Dendritic cell treated with granulocyte-macrophage colony-stimulating factor and Interleukin-4, amounts not matched to agents 40 ng/mL and 50 ng/mL, for 4 days (primary cell): ENCODE data around the gene CMTM7.
"Not testable (repeated sequence)": the region's sequence is repeated elsewhere in the genome, so short reads cannot be mapped to it uniquely, and the experiment has no call there.

Experiments used
- H3K27ac Mint-ChIP-seq: one replicate; pipeline ENCODE4 v1.8.0; 2022; ENCODE audit warnings: mild to moderate bottlenecking, mixed read lengths
- H3K27me3 Mint-ChIP-seq: one replicate; pipeline ENCODE4 v1.8.0; 2022; ENCODE audit warnings: mild to moderate bottlenecking, mixed read lengths
- H3K36me3 Mint-ChIP-seq: one replicate; pipeline ENCODE4 v1.8.0; 2022; ENCODE audit warnings: low read depth, mixed read lengths
- H3K4me1 Mint-ChIP-seq: one replicate; pipeline ENCODE4 v1.8.0; 2022; ENCODE audit warnings: low read depth, mixed read lengths
- H3K4me3 Mint-ChIP-seq: one replicate; pipeline ENCODE4 v1.8.0; 2022; ENCODE audit warnings: mild to moderate bottlenecking, moderate library complexity, mixed read lengths
- H3K9me3 Mint-ChIP-seq: one replicate; pipeline ENCODE4 v1.8.0; 2022; ENCODE audit warnings: mixed read lengths
- intact Hi-C: fragments of 100-400 bp; cut with micrococcal nuclease; formaldehyde crosslinking; loops from one replicate; pipeline ENCODE4 v1.15.0; 2022

Gene CMTM7

GRCh38 chr3:32428092-32429068 is 36.7 kb downstream of the CMTM7 start:
- Mint-ChIP-seq H3K27ac (peak overlapping the region; percentile 67), H3K4me1 (peaks cover 72% of the 10 kb centered on the region), H3K36me3 (peaks cover 22% of the 10 kb centered on the region), H3K27me3 (no peaks in the 10 kb centered on the region), H3K4me3 (no peak overlapping the region), H3K9me3 (no peaks in the 10 kb centered on the region)
- intact Hi-C loops, result no loop called here

- H3K27me3 Mint-ChIP-seq, result no peaks in the 10 kb centered on the region
- intact Hi-C loops, result no loop called here
- H3K9me3 Mint-ChIP-seq, result no peaks in the 10 kb centered on the region
- no peak overlapping the region for H3K27ac Mint-ChIP-seq
- peaks cover 62% of the 10 kb centered on the region for H3K4me1 Mint-ChIP-seq
- peaks cover 22% of the 10 kb centered on the region for H3K36me3 Mint-ChIP-seq
- H3K4me3 Mint-ChIP-seq, result no peak overlapping the region
These were observed 39.2 kb downstream of the CMTM7 start for GRCh38 chr3:32430900-32431299.

GRCh38 chr3:32431481-32431880 is 39.8 kb downstream of the CMTM7 start:
- H3K4me3 Mint-ChIP-seq, result no peak overlapping the region
- no peaks in the 10 kb centered on the region for H3K27me3 Mint-ChIP-seq
- intact Hi-C loops, result no loop called here
- H3K4me1 Mint-ChIP-seq, result peaks cover 67% of the 10 kb centered on the region
- peaks cover 22% of the 10 kb centered on the region for H3K36me3 Mint-ChIP-seq
- no peak overlapping the region for H3K27ac Mint-ChIP-seq
- H3K9me3 Mint-ChIP-seq, result no peaks in the 10 kb centered on the region

GRCh38 chr3:32432045-32432710 is 40.5 kb downstream of the CMTM7 start:
- no peak overlapping the region for H3K4me3 Mint-ChIP-seq
- H3K4me1 Mint-ChIP-seq, result peaks cover 72% of the 10 kb centered on the region
- H3K27ac Mint-ChIP-seq, result peak overlapping the region; percentile 80
- H3K27me3 Mint-ChIP-seq, result no peaks in the 10 kb centered on the region
- H3K9me3 Mint-ChIP-seq, result no peaks in the 10 kb centered on the region
- intact Hi-C loops, result no loop called here
- peaks cover 22% of the 10 kb centered on the region for H3K36me3 Mint-ChIP-seq

- no peaks in the 10 kb centered on the region for H3K27me3 Mint-ChIP-seq
- peaks cover 67% of the 10 kb centered on the region for H3K4me1 Mint-ChIP-seq
- intact Hi-C loops, result no loop called here
- peak overlapping the region; percentile 80 for H3K27ac Mint-ChIP-seq
- H3K36me3 Mint-ChIP-seq, result peaks cover 22% of the 10 kb centered on the region
- no peaks in the 10 kb centered on the region for H3K9me3 Mint-ChIP-seq
- H3K4me3 Mint-ChIP-seq, result peak overlapping the region; percentile 7
These were observed 41.3 kb downstream of the CMTM7 start for GRCh38 chr3:32432711-32433530.

- H3K27ac Mint-ChIP-seq, result no peak overlapping the region
- no peaks in the 10 kb centered on the region for H3K27me3 Mint-ChIP-seq
- H3K36me3 Mint-ChIP-seq, result peaks cover 17% of the 10 kb centered on the region
- peaks cover 67% of the 10 kb centered on the region for H3K4me1 Mint-ChIP-seq
- no peaks in the 10 kb centered on the region for H3K9me3 Mint-ChIP-seq
- intact Hi-C loops, result no loop called here
- no peak overlapping the region for H3K4me3 Mint-ChIP-seq
These were observed 42.6 kb downstream of the CMTM7 start for GRCh38 chr3:32434206-32434605.

- H3K4me1 Mint-ChIP-seq, result peaks cover 59% of the 10 kb centered on the region
- H3K4me3 Mint-ChIP-seq, result no peak overlapping the region
- H3K27ac Mint-ChIP-seq, result peak overlapping the region; percentile 18
- intact Hi-C loops, result no loop called here
- H3K36me3 Mint-ChIP-seq, result peaks cover 13% of the 10 kb centered on the region
- no peaks in the 10 kb centered on the region for H3K9me3 Mint-ChIP-seq
- no peaks in the 10 kb centered on the region for H3K27me3 Mint-ChIP-seq
These were observed 44.5 kb downstream of the CMTM7 start for GRCh38 chr3:32435911-32436815.

GRCh38 chr3:32436816-32437189 is 45.1 kb downstream of the CMTM7 start:
- H3K27me3 Mint-ChIP-seq, result no peaks in the 10 kb centered on the region
- no peaks in the 10 kb centered on the region for H3K9me3 Mint-ChIP-seq
- peak overlapping the region; percentile 18 for H3K27ac Mint-ChIP-seq
- H3K4me3 Mint-ChIP-seq, result no peak overlapping the region
- peaks cover 19% of the 10 kb centered on the region for H3K36me3 Mint-ChIP-seq
- peaks cover 56% of the 10 kb centered on the region for H3K4me1 Mint-ChIP-seq
- intact Hi-C loops, result no loop called here

GRCh38 chr3:32437896-32438295 is 46.2 kb downstream of the CMTM7 start:
- no peaks in the 10 kb centered on the region for H3K27me3 Mint-ChIP-seq
- H3K9me3 Mint-ChIP-seq, result no peaks in the 10 kb centered on the region
- peaks cover 24% of the 10 kb centered on the region for H3K36me3 Mint-ChIP-seq
- intact Hi-C loops, result no loop called here
- H3K27ac Mint-ChIP-seq, result no peak overlapping the region
- peaks cover 54% of the 10 kb centered on the region for H3K4me1 Mint-ChIP-seq
- H3K4me3 Mint-ChIP-seq, result no peak overlapping the region

- H3K27me3 Mint-ChIP-seq, result no peaks in the 10 kb centered on the region
These were observed 47.1 kb downstream of the CMTM7 start for GRCh38 chr3:32438596-32439344.

GRCh38 chr3:32439421-32439820 is 47.8 kb downstream of the CMTM7 start:
- Mint-ChIP-seq H3K36me3 (peaks cover 39% of the 10 kb centered on the region), H3K4me1 (peaks cover 52% of the 10 kb centered on the region), H3K27ac (peak overlapping the region; percentile 56)
- H3K27me3 Mint-ChIP-seq, H3K4me3 Mint-ChIP-seq, H3K9me3 Mint-ChIP-seq, intact Hi-C loops: not testable (repeated sequence)

More at GRCh38 chr3:32438596-32439344, 47.1 kb downstream of the CMTM7 start:
- intact Hi-C loops, result no loop called here
- Mint-ChIP-seq H3K9me3 (no peaks in the 10 kb centered on the region), H3K27ac (peak overlapping the region; percentile 56), H3K4me1 (peaks cover 52% of the 10 kb centered on the region), H3K36me3 (peaks cover 33% of the 10 kb centered on the region), H3K4me3 (no peak overlapping the region)

GRCh38 chr3:32440611-32441350 is 49.1 kb downstream of the CMTM7 start:
- H3K4me1 Mint-ChIP-seq, result peaks cover 52% of the 10 kb centered on the region

More at GRCh38 chr3:32440611-32441350, 49.1 kb downstream of the CMTM7 start:
- intact Hi-C loops, result no loop called here
- H3K4me3 Mint-ChIP-seq, result no peak overlapping the region
- no peak overlapping the region for H3K27ac Mint-ChIP-seq
- no peaks in the 10 kb centered on the region for H3K9me3 Mint-ChIP-seq
- no peaks in the 10 kb centered on the region for H3K27me3 Mint-ChIP-seq
- peaks cover 50% of the 10 kb centered on the region for H3K36me3 Mint-ChIP-seq
